Cardiac muscle cell (in vitro differentiated cells and primary cell): ENCODE data around the gene ACSS3. TPM values are rescaled to one million over a fixed set of nuclear protein-coding genes. Genes with fewer than 3 reads are reported as not detected.
A peak's percentile ranks its signal among the peaks of the same experiment; 100 is the strongest.

Experiments
- DNase-seq, 2 donors: peaks; one replicate each; pipeline versions ENCODE4 v3.0.0 to v3.0.0-alpha.2; 2010 to 2017; ENCODE audit warnings: low read depth in 1 of 2, low spot score in 1 of 2
- H3K27ac ChIP-seq: fragments of 200-600 bp; sonication (generic); 2 replicates; pipeline ENCODE4 v1.5.1; 2016
- H3K27me3 ChIP-seq: fragments of 200-600 bp; sonication (generic); 2 replicates; pipeline ENCODE4 v1.6.0; 2016; ENCODE audit warnings: control low read depth
- H3K36me3 ChIP-seq: fragments of 200-600 bp; sonication (generic); 2 replicates; pipeline ENCODE4 v1.5.1; 2016; ENCODE audit warnings: control low read depth
- H3K4me1 ChIP-seq: fragments of 200-600 bp; sonication (generic); 2 replicates; pipeline ENCODE4 v1.8.1; 2017; ENCODE audit warnings: low read depth, mild to moderate bottlenecking, mixed run types
- H3K4me3 ChIP-seq: fragments of 200-600 bp; sonication (generic); 2 replicates; pipeline ENCODE4 v1.5.1; 2016; ENCODE audit warnings: mild to moderate bottlenecking
- H3K9me3 ChIP-seq: fragments of 200-600 bp; sonication (generic); 2 replicates; pipeline ENCODE4 v1.5.1; 2017; ENCODE audit warnings: low read depth, mild to moderate bottlenecking, control low read depth
- polyA plus RNA-seq: library from polyadenylated mRNA; unstranded; fragments of >200 nt; fragmentation: Nextera tagmentation; extraction: Ambion mirVana; gene quantifications from 2 replicates; pipeline ENCODE4 v1.2.1, GENCODE V29; 2016
- total RNA-seq: library from RNA; depleted of rRNA; stranded (reverse); fragments of >200 nt; gene quantifications from 2 replicates; pipeline ENCODE4 v1.2.3, GENCODE V29; 2016
- TF ChIP-seq, protein P1 (sequence below): IDR thresholded peaks from 2 replicates; pipeline ENCODE4 v1.5.1; 2012; ENCODE audit warnings: low read depth, mild to moderate bottlenecking, low read length

ACSS3 gene
- total and polyA plus RNA-seq, 2 experiments from 2014 or later, result 15.9 to 32.4 TPM

DNA sequence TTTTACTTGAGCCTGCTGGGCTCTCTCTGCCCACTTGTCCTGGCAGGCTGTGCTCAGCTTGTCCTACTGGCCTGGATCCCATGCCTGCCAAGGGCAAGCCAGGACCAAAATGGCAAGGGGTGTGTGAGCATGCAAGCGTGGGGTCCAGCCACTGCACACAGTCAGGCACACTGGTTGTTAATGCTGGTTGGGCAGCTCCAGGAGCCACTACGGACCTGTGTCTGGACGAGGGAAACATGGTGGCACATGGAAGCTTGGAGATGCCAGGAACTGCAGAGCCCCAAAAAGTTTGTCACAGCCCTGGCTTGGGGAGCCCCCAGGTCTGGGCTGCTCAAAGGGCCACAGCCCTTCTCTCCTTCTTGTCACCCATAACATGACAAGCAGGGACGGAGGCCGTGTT is 83.8 kb downstream of the ACSS3 start:
- H3K36me3 ChIP-seq, result peaks cover 2% of the 10 kb centered on the region
- no peaks in the 10 kb centered on the region for H3K27me3 ChIP-seq
- no peaks in the 10 kb centered on the region for H3K9me3 ChIP-seq
- TF ChIP-seq, protein P1, sequence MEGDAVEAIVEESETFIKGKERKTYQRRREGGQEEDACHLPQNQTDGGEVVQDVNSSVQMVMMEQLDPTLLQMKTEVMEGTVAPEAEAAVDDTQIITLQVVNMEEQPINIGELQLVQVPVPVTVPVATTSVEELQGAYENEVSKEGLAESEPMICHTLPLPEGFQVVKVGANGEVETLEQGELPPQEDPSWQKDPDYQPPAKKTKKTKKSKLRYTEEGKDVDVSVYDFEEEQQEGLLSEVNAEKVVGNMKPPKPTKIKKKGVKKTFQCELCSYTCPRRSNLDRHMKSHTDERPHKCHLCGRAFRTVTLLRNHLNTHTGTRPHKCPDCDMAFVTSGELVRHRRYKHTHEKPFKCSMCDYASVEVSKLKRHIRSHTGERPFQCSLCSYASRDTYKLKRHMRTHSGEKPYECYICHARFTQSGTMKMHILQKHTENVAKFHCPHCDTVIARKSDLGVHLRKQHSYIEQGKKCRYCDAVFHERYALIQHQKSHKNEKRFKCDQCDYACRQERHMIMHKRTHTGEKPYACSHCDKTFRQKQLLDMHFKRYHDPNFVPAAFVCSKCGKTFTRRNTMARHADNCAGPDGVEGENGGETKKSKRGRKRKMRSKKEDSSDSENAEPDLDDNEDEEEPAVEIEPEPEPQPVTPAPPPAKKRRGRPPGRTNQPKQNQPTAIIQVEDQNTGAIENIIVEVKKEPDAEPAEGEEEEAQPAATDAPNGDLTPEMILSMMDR, result no peak
- H3K4me3 ChIP-seq, result no peak overlapping the region
- H3K4me1 ChIP-seq, result no peaks in the 10 kb centered on the region
- DNase-seq, result no peak
- no peak overlapping the region for H3K27ac ChIP-seq

- peaks cover 2% of the 10 kb centered on the region for H3K36me3 ChIP-seq
- TF ChIP-seq, protein P1, result no peak
- H3K27ac ChIP-seq, result no peak overlapping the region
- H3K9me3 ChIP-seq, result no peaks in the 10 kb centered on the region
- DNase-seq, result no peak
- no peaks in the 10 kb centered on the region for H3K27me3 ChIP-seq
- no peak overlapping the region for H3K4me3 ChIP-seq
- H3K4me1 ChIP-seq, result no peaks in the 10 kb centered on the region
Measured at GRCh38 chr12:81162391-81163136, 84.7 kb downstream of the ACSS3 start.

- Histone ChIP-seq H3K27ac (no peak overlapping the region), H3K36me3 (peaks cover 2% of the 10 kb centered on the region), H3K9me3 (no peaks in the 10 kb centered on the region), H3K4me3 (no peak overlapping the region), H3K4me1 (no peaks in the 10 kb centered on the region), H3K27me3 (no peaks in the 10 kb centered on the region)
- DNase-seq, result no peak
- TF ChIP-seq, protein P1, result no peak
Measured at GRCh38 chr12:81164827-81165226, 86.9 kb downstream of the ACSS3 start.

DNA sequence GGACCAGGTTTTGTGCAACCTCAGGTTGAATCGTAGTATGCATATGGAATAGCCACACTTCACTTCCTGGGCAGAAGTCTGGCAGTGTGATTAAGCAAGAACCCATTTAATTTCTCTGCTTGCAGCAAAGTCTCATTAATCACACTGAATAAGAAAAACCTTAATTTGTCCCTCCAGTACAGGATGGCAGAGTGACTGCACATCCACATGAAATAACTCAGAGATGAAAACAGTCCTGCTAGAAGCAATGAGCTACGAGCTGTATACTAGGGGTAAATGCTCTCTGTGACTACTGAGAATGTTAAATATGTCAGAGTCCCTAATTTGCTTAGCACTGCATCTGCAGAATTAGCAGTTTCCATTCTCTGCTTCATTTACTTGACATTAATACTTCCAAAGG is 88.9 kb downstream of the ACSS3 start:
- no peaks in the 10 kb centered on the region for H3K36me3 ChIP-seq
- H3K4me3 ChIP-seq, result no peak overlapping the region
- TF ChIP-seq, protein P1, result no peak

DNA sequence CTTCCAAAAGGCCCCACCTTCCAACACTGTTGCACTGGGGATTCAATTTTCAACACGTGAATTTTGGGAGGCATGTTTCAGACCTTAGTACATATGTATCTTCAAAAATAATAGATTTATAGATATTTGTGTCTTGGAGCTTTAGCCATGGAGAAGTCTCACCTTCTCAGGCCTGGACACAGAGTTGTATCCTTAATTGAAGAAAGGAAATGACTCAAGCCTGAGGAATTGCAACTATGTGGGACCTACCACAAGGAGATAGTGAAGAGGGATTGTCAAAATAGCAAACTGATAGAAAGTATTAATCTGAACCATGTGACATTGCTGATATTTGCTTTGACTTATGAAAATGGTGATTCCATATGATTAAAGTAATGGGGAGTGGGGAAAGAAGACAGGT is 89.8 kb downstream of the ACSS3 start:
- DNase-seq, result peak in 1 of 2 donors; percentile 50
- Histone ChIP-seq H3K4me3 (no peak overlapping the region), H3K9me3 (no peaks in the 10 kb centered on the region), H3K4me1 (no peaks in the 10 kb centered on the region), H3K27ac (no peak overlapping the region), H3K27me3 (no peaks in the 10 kb centered on the region), H3K36me3 (no peaks in the 10 kb centered on the region)
- TF ChIP-seq, protein P1, result no peak

More for the DNA sequence above, 88.9 kb downstream of the ACSS3 start:
- Histone ChIP-seq H3K27ac (no peak overlapping the region), H3K4me1 (no peaks in the 10 kb centered on the region), H3K27me3 (no peaks in the 10 kb centered on the region), H3K9me3 (no peaks in the 10 kb centered on the region)
- DNase-seq, result no peak
